Uterus (tissue), 4 donors: Measurements from ENCODE around the gene SLC25A21. TPM values are rescaled to one million over a fixed set of nuclear protein-coding genes. Genes with fewer than 3 reads are reported as not detected.

Experiments used
- DNase-seq, 2 donors: peaks; one replicate each; pipeline ENCODE4 v3.0.0-alpha.2; 2019 to 2020
- H3K27ac ChIP-seq, 2 donors: fragments of 200-600 bp; sonication (generic); 1 replicate in 1 of 2; 2 replicates in 1 of 2; pipeline ENCODE4 v1.5.1; 2016 to 2018
- H3K27me3 ChIP-seq, 2 donors: fragments of 200-600 bp; sonication (generic); one replicate each; pipeline ENCODE4 v1.5.1; 2018 to 2019; ENCODE audit warnings: control low read depth in 1 of 2
- H3K36me3 ChIP-seq, 2 donors: fragments of 200-600 bp; sonication (generic); one replicate each; pipeline ENCODE4 v1.5.1; 2019; ENCODE audit warnings: control low read depth in 1 of 2
- H3K4me1 ChIP-seq, 2 donors: fragments of 200-600 bp; sonication (generic); one replicate each; pipeline ENCODE4 v1.5.1; 2018 to 2019; ENCODE audit warnings: control low read depth in 1 of 2
- H3K4me3 ChIP-seq, 2 donors: fragments of 200-600 bp; sonication (generic); 1 replicate in 1 of 2; 2 replicates in 1 of 2; pipeline ENCODE4 v1.5.1; 2018 to 2019; ENCODE audit warnings: mild to moderate bottlenecking in 1 of 2
- H3K9me3 ChIP-seq, 2 donors: fragments of 200-600 bp; sonication (generic); one replicate each; pipeline ENCODE4 v1.5.1; 2019; ENCODE audit warnings: control low read depth in 1 of 2
- CTCF ChIP-seq, 4 experiments: fragments of 200-600 bp in 2 of 4; fragments of 450-650 bp in 2 of 4; sonication (generic) in 2 of 4; IDR thresholded peaks; one replicate each; pipeline ENCODE4 v1.5.1; 2016 to 2019; ENCODE audit warnings: antibody characterized with exemption in 4 of 4, mild to moderate bottlenecking in 2 of 4, moderate library complexity in 1 of 4
- POLR2A ChIP-seq, 2 donors: fragments of 450-650 bp; IDR thresholded peaks; one replicate each; pipeline ENCODE4 v1.6.1; 2016; ENCODE audit warnings: antibody characterized with exemption in 2 of 2, mild to moderate bottlenecking in 1 of 2, moderate library complexity in 1 of 2
- intact Hi-C: fragments of 100-400 bp; cut with DNase I; formaldehyde crosslinking; loops from one replicate; pipeline ENCODE4 v1.15.1; 2023; ENCODE audit warnings: low total_unique reads
- total RNA-seq, 4 donors: library from RNA; depleted of rRNA in 3 of 4; stranded (reverse); fragments of >200 nt in 3 of 4; gene quantifications; one replicate each; pipeline versions ENCODE4 v1.1.0 to v1.2.4, GENCODE V29; 2014 to 2023
- donor health status: DM: yes; HTN: yes; CAD: no.

Gene SLC25A21
- total RNA-seq, 4 donors from 2014 or later = under 0.01 to 3.0 (median 2.0) TPM; not detected in 1

- intact Hi-C loops = no loop called here
- H3K9me3 ChIP-seq = no peaks in the 10 kb centered on the region
- H3K4me3 ChIP-seq = no peak overlapping the region
- no peaks in the 10 kb centered on the region for H3K27me3 ChIP-seq
- no peak for TF ChIP-seq POLR2A (IDR thresholded peaks at IDR 0.05)
- no peak for TF ChIP-seq CTCF (IDR thresholded peaks at IDR 0.05)
- no peak overlapping the region for H3K27ac ChIP-seq
- no peaks in the 10 kb centered on the region for H3K36me3 ChIP-seq
- H3K4me1 ChIP-seq = no peaks in the 10 kb centered on the region
- DNase-seq = no peak
Measured at GRCh38 chr14:37023875-37024565, 148.4 kb downstream of the SLC25A21 start.

GRCh38 chr14:37021390-37021789 lies 151.0 kb downstream of the SLC25A21 start:
- Histone ChIP-seq H3K4me3 (no peak overlapping the region), H3K9me3 (no peaks in the 10 kb centered on the region), H3K27ac (no peak overlapping the region), H3K4me1 (no peaks in the 10 kb centered on the region), H3K27me3 (no peaks in the 10 kb centered on the region), H3K36me3 (no peaks in the 10 kb centered on the region)
- intact Hi-C loops = no loop called here
- TF ChIP-seq POLR2A (IDR thresholded peaks at IDR 0.05) = no peak
- TF ChIP-seq CTCF (IDR thresholded peaks at IDR 0.05) = no peak
- no peak for DNase-seq

- Histone ChIP-seq H3K4me3 (no peak overlapping the region), H3K36me3 (no peaks in the 10 kb centered on the region), H3K27ac (no peak overlapping the region), H3K27me3 (no peaks in the 10 kb centered on the region), H3K9me3 (no peaks in the 10 kb centered on the region), H3K4me1 (no peaks in the 10 kb centered on the region)
- intact Hi-C loops = no loop called here
- TF ChIP-seq POLR2A (IDR thresholded peaks at IDR 0.05) (no peak), CTCF (IDR thresholded peaks at IDR 0.05) (no peak)
- no peak for DNase-seq
Measured at GRCh38 chr14:37019488-37019887, 152.9 kb downstream of the SLC25A21 start.

- Histone ChIP-seq H3K4me1 (no peaks in the 10 kb centered on the region), H3K36me3 (no peaks in the 10 kb centered on the region), H3K27me3 (no peaks in the 10 kb centered on the region), H3K27ac (no peak overlapping the region), H3K4me3 (no peak overlapping the region), H3K9me3 (no peaks in the 10 kb centered on the region)
- TF ChIP-seq CTCF (IDR thresholded peaks at IDR 0.05) (no peak), POLR2A (IDR thresholded peaks at IDR 0.05) (no peak)
- no peak for DNase-seq
- intact Hi-C loops = no loop called here
Measured at GRCh38 chr14:37018571-37019240, 153.7 kb downstream of the SLC25A21 start.

- Histone ChIP-seq H3K36me3 (no peaks in the 10 kb centered on the region), H3K4me3 (no peak overlapping the region), H3K27me3 (no peaks in the 10 kb centered on the region), H3K27ac (no peak overlapping the region), H3K9me3 (no peaks in the 10 kb centered on the region), H3K4me1 (no peaks in the 10 kb centered on the region)
- intact Hi-C loops = no loop called here
- no peak for DNase-seq
- TF ChIP-seq CTCF (IDR thresholded peaks at IDR 0.05) = no peak
- no peak for TF ChIP-seq POLR2A (IDR thresholded peaks at IDR 0.05)
Measured at GRCh38 chr14:37013078-37013477, 159.3 kb downstream of the SLC25A21 start.
